Measurements from ENCODE around the gene SEMA3C.

GRCh38 chr7:80804589-80804988 lies 114.3 kb downstream of the SEMA3C start:
- no peak for TF ChIP-seq POLR2A (IDR thresholded peaks at IDR 0.05)
- no peak for TF ChIP-seq CTCF (IDR thresholded peaks at IDR 0.05)
